GM12878 (cell line): ENCODE results near the gene SMIM17. TPM values are rescaled to one million over a fixed set of nuclear protein-coding genes. Genes with fewer than 3 reads are reported as not detected.

Experiments
- BHLHE40 ChIP-seq, 2 experiments: fragments of 450-650 bp in 1 of 2; IDR thresholded peaks; 2 replicates each; pipeline ENCODE4 v1.6.1; 2011 to 2017; ENCODE audit warnings: low read depth in 2 of 2, borderline replicate concordance in 1 of 2, improper control_type of control experiment in 1 of 2, low read length in 1 of 2, mild to moderate bottlenecking in 1 of 2
- CUX1 ChIP-seq: IDR thresholded peaks from 2 replicates; pipeline ENCODE4 v1.6.1; 2012; ENCODE audit warnings: improper control_type of control experiment, low read depth, low read length; ENCODE audit not compliant: insufficient replicate concordance
- EED ChIP-seq: sonication (generic); IDR thresholded peaks from 2 replicates; pipeline ENCODE4 v1.6.1; 2016; ENCODE audit warnings: antibody characterized with exemption, low read depth
- ETV6 ChIP-seq, 2 experiments: fragments of 450-650 bp in 1 of 2; IDR thresholded peaks in 1 of 2; conservative IDR thresholded peaks in 1 of 2; 2 replicates each; pipeline ENCODE4 v1.6.1; 2014; ENCODE audit warnings: antibody characterized with exemption in 1 of 2, borderline replicate concordance in 1 of 2, low read depth in 1 of 2, mild to moderate bottlenecking in 1 of 2, moderate library complexity in 1 of 2
- GATAD2B ChIP-seq: fragments of 450-650 bp; conservative IDR thresholded peaks from 2 replicates; pipeline ENCODE4 v1.6.1; 2017; ENCODE audit warnings: low read depth, mild to moderate bottlenecking, moderate library complexity
- MLLT1 ChIP-seq: fragments of 450-650 bp; IDR thresholded peaks from 2 replicates; pipeline ENCODE4 v1.6.1; 2016; ENCODE audit warnings: mild to moderate bottlenecking
- MXI1 ChIP-seq: fragments of 150-350 bp; IDR thresholded peaks from 2 replicates; pipeline ENCODE4 v1.6.1; 2011; ENCODE audit warnings: low read depth, mild to moderate bottlenecking, inconsistent platforms, low read length, improper control_type of control experiment
- MYB ChIP-seq: fragments of 150-350 bp; IDR thresholded peaks from 2 replicates; pipeline ENCODE4 v1.6.1; 2014; ENCODE audit warnings: mild to moderate bottlenecking, low read depth, low read length, borderline replicate concordance
- MYC ChIP-seq: IDR thresholded peaks from 2 replicates; pipeline ENCODE4 v1.6.1; 2011; ENCODE audit warnings: mild to moderate bottlenecking, low read length, moderate library complexity, inconsistent platforms; ENCODE audit not compliant: insufficient read depth, insufficient replicate concordance, insufficient read length, severe bottlenecking
- NR2C1 ChIP-seq: fragments of 450-650 bp; IDR thresholded peaks from 2 replicates; pipeline ENCODE4 v1.6.1; 2017; ENCODE audit warnings: antibody characterized with exemption, mild to moderate bottlenecking, moderate library complexity
- PBX3 ChIP-seq: IDR thresholded peaks from 2 replicates; pipeline ENCODE4 v1.6.1; 2011; ENCODE audit warnings: mild to moderate bottlenecking, low read depth, low read length, moderate library complexity; ENCODE audit not compliant: insufficient replicate concordance
- POLR2AphosphoS2 ChIP-seq: IDR thresholded peaks from 2 replicates; pipeline ENCODE4 v1.6.1; 2011; ENCODE audit warnings: low read depth, mild to moderate bottlenecking, low read length, improper control_type of control experiment, moderate library complexity
- SIN3A ChIP-seq: IDR thresholded peaks from 2 replicates; pipeline ENCODE4 v1.6.1; 2012; ENCODE audit warnings: low read depth, low read length, improper control_type of control experiment
- SIX5 ChIP-seq: IDR thresholded peaks from 2 replicates; pipeline ENCODE4 v1.6.1; 2011; ENCODE audit warnings: mild to moderate bottlenecking, low read depth, low read length, moderate library complexity; ENCODE audit not compliant: severe bottlenecking
- SMAD5 ChIP-seq: IDR thresholded peaks from 2 replicates; pipeline ENCODE4 v1.6.1; 2016; ENCODE audit warnings: antibody characterized with exemption, low read depth
- SPI1 ChIP-seq: IDR thresholded peaks from 2 replicates; pipeline ENCODE4 v1.6.1; 2011; ENCODE audit warnings: low read depth, mild to moderate bottlenecking, low read length, moderate library complexity, borderline replicate concordance; ENCODE audit not compliant: insufficient read depth
- STAT1 ChIP-seq: fragments of 450-650 bp; conservative IDR thresholded peaks from 2 replicates; pipeline ENCODE4 v1.6.1; 2014; ENCODE audit warnings: antibody characterized with exemption, mild to moderate bottlenecking
- WRNIP1 ChIP-seq: IDR thresholded peaks from 2 replicates; pipeline ENCODE4 v1.6.1; 2011; ENCODE audit warnings: low read depth, low read length, improper control_type of control experiment, borderline replicate concordance
- ZNF24 ChIP-seq: fragments of 450-650 bp; IDR thresholded peaks from 2 replicates; pipeline ENCODE4 v1.6.1; 2017; ENCODE audit warnings: antibody characterized with exemption, mild to moderate bottlenecking
- ZNF622 ChIP-seq: fragments of 450-650 bp; IDR thresholded peaks from 2 replicates; pipeline ENCODE4 v1.6.1; 2017; ENCODE audit warnings: mild to moderate bottlenecking, inconsistent platforms
- polyA plus RNA-seq, 11 experiments: library from polyadenylated mRNA; depleted of rRNA in 4 of 11; unstranded in 6 of 11; stranded (reverse) in 5 of 11; fragments of >200 nt; fragmentation: Nextera tagmentation in 4 of 11; fragmentation: Illumina TruSeq in 1 of 11; extraction: Ambion mirVana in 4 of 11; extraction: Trizol in 1 of 11; gene quantifications; 1 replicate in 1 of 11; 2 replicates in 10 of 11; pipeline versions ENCODE4 v1.2.1 to v1.2.3, GENCODE V29; 2011 to 2016; ENCODE audit warnings: inconsistent platforms in 2 of 11, missing spikeins in 2 of 11, low read depth in 1 of 11
- total RNA-seq, 4 experiments: library from RNA; depleted of rRNA in 3 of 4; stranded (reverse); fragments of >200 nt in 3 of 4; fragmentation: Illumina TruSeq in 1 of 4; extraction: Trizol in 1 of 4; gene quantifications; 2 replicates each; pipeline versions ENCODE4 v1.2.1 to v1.2.3, GENCODE V29; 2013 to 2021

The SMIM17 gene
- total and polyA plus RNA-seq, 10 of the 15 experiments (the other 5 are each of a cell fraction or from before 2014, with no cell fraction given): 0.07 to 0.23 (median 0.17) TPM; not detected in 6

GRCh38 chr19:56594783-56595547 is 48.0 kb upstream of the SMIM17 start, which contains the start of gene ZNF71 (continued):
- TF ChIP-seq BHLHE40 (IDR thresholded peaks at IDR 0.05; ENCODE audit: borderline replicate concordance in 1 of 2, low read depth in 2 of 2, low read length in 1 of 2) (peak in 1 of 2 experiments; percentile 42; a peak in 2 of 4 replicates), MLLT1 (peak; percentile 61; the same call in 1 of the 2 replicates), STAT1 (no peak), ZNF622 (no peak), GATAD2B (no peak), SPI1 (no peak), SIX5 (peak; percentile 71), PBX3 (no peak), SMAD5 (no peak), SIN3A (no peak), MYC (no peak), POLR2AphosphoS2 (no peak), WRNIP1 (no peak), ZNF24 (no peak), CUX1 (no peak), MYB (no peak), EED (no peak), NR2C1 (no peak), ETV6 (conservative IDR thresholded peaks at IDR 0.05 in 1 of 2, IDR thresholded peaks at IDR 0.05 in 1 of 2; ENCODE audit: borderline replicate concordance in 1 of 2, low read depth in 1 of 2) (no peak), MXI1 (no peak)
